GM12891 (cell line): ENCODE data around the gene ETV4.

Experiments used
- DNase-seq: peaks from one replicate; pipeline ENCODE4 v3.0.0; 2011; ENCODE audit warnings: low spot score; ENCODE audit not compliant: insufficient read length
- FAIRE-seq: peaks from 2 replicates; lab custom pipeline; 2011; peaks lifted over from hg19 to GRCh38; lab: Jason Lieb, UNC
- PAX5 ChIP-seq: IDR thresholded peaks from 2 replicates; pipeline ENCODE4 v1.6.1; 2011; ENCODE audit warnings: low read length, moderate library complexity, mild to moderate bottlenecking; ENCODE audit not compliant: insufficient read depth, severe bottlenecking
- POLR2A ChIP-seq: IDR thresholded peaks from 2 replicates; pipeline ENCODE4 v1.6.1; 2011; ENCODE audit warnings: low read depth, low read length, control low read depth
- POLR2AphosphoS5 ChIP-seq: IDR thresholded peaks from 2 replicates; pipeline ENCODE4 v1.6.1; 2011; ENCODE audit warnings: low read depth, low read length, control low read depth
- POU2F2 ChIP-seq: IDR thresholded peaks from 2 replicates; pipeline ENCODE4 v1.6.1; 2011; ENCODE audit warnings: low read depth, mild to moderate bottlenecking, control low read depth, low read length, moderate library complexity
- SPI1 ChIP-seq: IDR thresholded peaks from 2 replicates; pipeline ENCODE4 v1.6.1; 2011; ENCODE audit warnings: low read depth, low read length, control low read depth
- TAF1 ChIP-seq: IDR thresholded peaks from 2 replicates; pipeline ENCODE4 v1.6.1; 2011; ENCODE audit warnings: low read depth, low read length, control low read depth

The ETV4 gene

DNA sequence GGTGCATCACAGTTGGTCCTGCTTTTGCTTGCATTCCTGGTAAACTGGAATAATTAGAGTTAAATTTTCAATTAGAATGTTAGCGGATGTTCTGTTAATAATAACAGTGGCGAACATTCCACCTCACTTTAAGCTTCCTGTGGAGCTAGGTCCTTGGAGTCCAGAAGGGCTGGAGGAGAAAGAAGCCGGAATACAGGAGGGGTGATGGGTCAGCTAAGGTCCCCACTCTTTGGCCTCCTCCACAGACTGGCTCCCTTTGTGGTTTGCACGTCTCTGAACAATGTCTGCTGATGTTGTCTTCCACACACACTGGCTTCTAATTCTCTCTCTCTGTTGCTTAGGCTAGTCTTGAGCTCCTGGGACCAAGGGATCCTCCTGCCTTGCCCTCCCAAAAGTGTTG is 35.0 kb upstream of the ETV4 start:
- FAIRE-seq (no peak), DNase-seq (no peak)
- TF ChIP-seq POU2F2 (no peak), SPI1 (no peak), POLR2A (no peak), POLR2AphosphoS5 (no peak), PAX5 (no peak), TAF1 (no peak)

DNA sequence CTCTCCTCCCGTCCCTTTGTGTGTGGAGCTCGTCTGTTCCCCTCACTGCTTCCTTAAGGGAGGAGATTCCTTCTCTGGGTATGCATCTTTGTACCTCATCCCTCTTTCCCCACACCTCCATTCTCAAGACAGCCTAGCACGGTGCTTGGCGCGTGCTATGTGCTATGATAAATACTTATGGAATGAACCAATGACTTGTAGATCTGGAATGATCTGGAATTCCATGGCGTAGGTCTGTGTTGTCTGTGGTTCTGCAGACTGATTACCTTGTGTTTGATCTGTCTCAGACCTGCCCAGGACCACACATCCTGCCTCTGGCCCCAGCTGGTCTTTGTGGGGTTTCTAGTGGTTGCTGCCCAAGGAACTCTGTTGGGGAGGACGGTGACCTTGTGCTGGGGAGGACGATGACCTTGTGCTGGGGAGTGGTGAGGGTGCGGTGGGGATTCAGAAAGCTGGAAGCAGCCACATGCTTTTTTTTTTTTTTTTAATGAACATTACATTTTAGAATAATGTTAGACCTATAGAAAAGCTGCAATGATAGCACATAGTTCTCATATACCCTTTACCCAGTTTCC is 33.5 kb upstream of the ETV4 start:
- DNase-seq (no peak), FAIRE-seq (no peak)
- TF ChIP-seq POU2F2 (no peak), POLR2A (no peak), SPI1 (no peak), TAF1 (no peak), PAX5 (no peak), POLR2AphosphoS5 (no peak)

DNA sequence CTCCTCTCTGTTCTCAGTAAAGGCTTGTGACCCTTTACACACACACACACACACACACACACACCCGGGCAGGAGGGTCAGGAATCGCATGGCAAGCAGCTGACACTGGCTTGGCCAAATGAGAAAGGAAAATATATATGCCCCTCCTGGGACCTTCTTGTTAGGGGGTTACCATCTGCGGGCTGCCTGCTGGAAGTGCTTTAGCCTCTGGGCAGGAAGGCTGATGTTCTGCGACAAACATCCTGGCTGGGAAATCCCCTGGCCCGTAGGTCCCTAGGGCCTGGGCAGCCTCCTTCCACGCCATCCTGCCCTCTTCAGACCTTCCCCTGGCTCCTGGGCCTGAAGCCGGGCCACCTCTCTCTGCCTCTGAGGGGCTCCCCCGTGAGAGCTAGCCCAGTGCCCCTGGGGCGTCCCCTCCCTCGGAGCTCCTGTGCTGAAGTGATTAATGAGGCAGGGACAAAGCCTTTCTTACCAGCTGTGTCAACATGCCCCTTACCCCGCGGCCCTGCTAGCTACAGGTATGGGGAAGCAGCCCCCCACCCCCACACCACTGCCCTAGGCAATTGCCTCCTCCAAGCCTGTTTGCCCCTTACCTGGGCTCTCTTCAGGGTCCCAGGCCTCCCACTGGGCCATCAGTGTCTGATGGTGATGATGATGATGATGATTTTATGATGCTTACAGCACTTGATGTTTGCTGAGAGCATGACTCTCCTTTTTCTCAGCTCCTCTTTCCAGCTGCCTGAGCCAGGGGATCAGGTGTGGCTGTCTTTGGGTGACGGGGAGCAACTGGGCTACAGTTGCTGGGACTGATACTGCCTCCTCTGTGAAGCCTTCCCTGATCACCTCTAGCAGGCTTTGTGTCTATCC is 32.8 kb upstream of the ETV4 start:
- DNase-seq (no peak), FAIRE-seq (no peak)
- TF ChIP-seq TAF1, result no peak
- no peak for TF ChIP-seq POLR2A
- TF ChIP-seq POLR2AphosphoS5, result no peak
- TF ChIP-seq SPI1, result no peak
- no peak for TF ChIP-seq POU2F2
- no peak for TF ChIP-seq PAX5

DNA sequence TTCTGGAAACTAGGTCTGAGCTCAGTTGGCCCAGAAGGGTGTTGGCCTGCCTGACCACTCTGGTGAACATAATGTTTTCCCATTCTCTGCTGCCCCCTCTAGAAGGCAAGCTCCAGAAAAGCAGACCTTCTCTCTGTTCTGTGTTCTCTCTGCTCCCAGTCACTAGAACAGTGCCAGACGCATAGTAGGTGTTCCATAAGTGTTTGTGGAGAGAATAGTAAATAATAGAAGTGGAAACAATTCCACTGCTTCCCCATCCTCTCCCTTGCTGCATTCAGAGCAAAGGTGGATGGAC is 32.2 kb upstream of the ETV4 start:
- TF ChIP-seq POU2F2 (no peak), PAX5 (no peak), POLR2AphosphoS5 (no peak), TAF1 (no peak), SPI1 (no peak), POLR2A (no peak)
- DNase-seq (no peak), FAIRE-seq (no peak)

DNA sequence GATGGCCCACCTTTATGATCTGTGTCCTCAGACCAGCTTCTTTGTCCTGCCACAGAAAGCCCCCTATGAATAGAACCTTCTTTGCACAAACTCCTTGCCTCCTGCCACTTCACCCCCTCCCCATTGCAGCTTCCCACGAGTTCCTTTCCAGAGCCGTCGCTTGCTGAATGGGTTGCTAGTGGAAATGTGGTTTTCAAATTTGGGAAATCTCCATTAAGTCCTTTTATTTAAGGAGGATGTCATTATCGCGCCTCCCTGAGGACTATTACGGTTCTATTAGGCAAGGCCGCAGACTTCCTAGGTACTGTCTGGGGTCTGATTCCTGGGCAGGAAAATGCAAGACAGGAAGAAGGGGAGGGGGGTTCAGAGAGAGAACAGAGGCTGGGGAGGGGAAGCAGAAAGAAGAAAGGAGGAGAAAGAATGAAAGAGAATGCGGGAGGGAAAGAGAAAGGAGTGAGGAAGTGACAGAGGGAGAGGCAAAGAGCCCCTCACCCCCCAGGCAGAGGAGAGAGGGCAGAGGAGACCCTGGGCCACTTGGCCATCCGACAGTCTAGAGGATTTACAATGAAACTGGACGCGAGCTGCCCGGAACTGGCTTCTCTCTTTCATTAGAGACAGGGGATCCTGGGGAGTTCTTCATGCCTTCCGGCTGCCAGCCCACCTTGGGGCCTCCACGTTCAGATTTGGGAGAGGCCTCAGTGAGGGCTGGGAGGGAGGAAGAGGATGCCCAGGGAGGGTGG is 31.7 kb upstream of the ETV4 start:
- DNase-seq (no peak), FAIRE-seq (no peak)
- TF ChIP-seq SPI1 (no peak), POU2F2 (no peak), POLR2AphosphoS5 (no peak), POLR2A (no peak), PAX5 (no peak), TAF1 (no peak)

DNA sequence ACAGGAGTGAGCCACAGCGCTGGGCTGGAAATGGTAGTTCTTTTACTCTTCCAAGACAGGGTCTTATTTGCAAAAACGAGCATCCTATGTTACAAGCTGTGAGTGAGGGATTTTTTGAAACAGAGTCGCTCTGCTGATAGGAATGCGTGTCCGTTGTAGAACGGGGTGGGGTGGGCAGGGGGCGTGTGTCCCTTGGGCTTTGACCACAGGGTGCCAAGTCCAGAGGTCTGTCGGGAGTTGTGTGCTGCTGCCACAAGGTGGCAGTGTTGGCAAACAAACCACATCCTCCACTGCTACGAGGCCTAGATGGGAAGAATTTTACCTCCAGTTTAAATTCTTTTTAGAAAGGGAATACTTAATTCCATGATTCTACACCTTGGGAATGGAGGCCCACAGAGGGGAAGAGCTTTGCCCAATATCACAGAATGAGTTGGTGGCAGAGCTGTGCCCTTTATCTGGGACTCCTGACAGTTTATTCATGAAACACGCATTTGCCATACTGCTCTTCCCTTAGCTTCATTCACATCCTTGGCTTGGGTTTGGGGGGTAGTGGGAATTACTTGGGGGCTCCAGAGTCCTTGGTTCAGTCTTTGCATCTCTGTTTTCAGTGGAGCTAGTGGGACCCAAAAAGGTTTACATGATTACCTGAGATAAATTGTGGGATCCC is 30.6 kb upstream of the ETV4 start:
- TF ChIP-seq POU2F2 (no peak), PAX5 (no peak), POLR2A (no peak), TAF1 (no peak), SPI1 (no peak), POLR2AphosphoS5 (no peak)
- DNase-seq (peak; percentile 52), FAIRE-seq (peak; percentile 91)

DNA sequence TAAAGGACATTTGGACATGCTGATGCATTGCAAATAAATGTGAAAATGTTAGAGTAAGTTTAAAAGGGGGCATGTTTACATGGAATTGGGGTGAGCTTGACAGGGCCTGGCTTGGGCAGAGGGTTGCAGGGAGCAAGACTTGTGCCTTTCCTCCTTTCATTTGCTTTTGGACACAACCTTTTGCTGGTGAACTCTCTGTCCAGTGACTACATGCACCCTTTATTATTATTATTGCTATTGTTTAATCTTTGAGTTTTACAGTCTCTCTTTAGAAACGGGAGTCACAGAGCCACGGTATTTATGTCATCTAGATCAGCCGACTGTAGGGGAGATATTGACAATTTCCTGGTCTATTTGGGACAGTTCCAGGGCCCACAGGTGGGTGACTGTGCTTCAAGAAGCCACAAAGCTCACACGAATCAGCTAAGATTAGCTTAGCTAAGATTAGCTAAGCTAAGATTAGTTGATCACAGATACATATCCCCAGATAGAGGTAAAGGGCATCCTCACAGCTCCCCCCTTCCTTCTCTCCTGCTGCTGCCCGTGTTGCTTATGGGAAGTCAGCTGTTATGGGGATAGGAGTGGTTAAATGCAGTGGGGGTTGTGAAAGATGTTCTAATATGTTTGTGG is 28.9 kb upstream of the ETV4 start:
- TF ChIP-seq POLR2A (no peak), PAX5 (no peak), TAF1 (no peak), POU2F2 (no peak), POLR2AphosphoS5 (no peak), SPI1 (no peak)
- DNase-seq (no peak), FAIRE-seq (no peak)

DNA sequence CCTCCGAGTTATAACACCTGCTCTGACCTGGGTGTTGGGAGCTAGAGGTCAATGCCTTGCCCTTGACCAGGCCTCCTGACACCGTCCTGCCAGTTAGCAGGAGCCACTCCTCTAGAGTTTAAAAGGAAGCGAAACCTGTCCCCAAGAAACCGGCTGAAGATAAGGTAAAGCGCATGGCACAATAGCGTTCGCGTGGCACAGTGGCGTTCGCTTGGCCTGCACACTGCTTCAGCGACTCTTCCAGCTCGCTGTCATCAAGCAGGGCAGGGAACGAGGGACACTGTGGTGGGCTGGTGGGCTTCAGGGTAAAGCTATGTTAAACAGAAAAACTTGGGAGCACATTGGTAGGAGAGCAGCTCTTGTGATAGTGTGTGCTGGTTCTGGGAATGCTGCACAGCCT is 28.2 kb upstream of the ETV4 start:
- DNase-seq, result no peak
- no peak for FAIRE-seq
- no peak for TF ChIP-seq POU2F2
- no peak for TF ChIP-seq SPI1
- TF ChIP-seq POLR2A, result no peak
- no peak for TF ChIP-seq TAF1
- no peak for TF ChIP-seq POLR2AphosphoS5
- no peak for TF ChIP-seq PAX5

DNA sequence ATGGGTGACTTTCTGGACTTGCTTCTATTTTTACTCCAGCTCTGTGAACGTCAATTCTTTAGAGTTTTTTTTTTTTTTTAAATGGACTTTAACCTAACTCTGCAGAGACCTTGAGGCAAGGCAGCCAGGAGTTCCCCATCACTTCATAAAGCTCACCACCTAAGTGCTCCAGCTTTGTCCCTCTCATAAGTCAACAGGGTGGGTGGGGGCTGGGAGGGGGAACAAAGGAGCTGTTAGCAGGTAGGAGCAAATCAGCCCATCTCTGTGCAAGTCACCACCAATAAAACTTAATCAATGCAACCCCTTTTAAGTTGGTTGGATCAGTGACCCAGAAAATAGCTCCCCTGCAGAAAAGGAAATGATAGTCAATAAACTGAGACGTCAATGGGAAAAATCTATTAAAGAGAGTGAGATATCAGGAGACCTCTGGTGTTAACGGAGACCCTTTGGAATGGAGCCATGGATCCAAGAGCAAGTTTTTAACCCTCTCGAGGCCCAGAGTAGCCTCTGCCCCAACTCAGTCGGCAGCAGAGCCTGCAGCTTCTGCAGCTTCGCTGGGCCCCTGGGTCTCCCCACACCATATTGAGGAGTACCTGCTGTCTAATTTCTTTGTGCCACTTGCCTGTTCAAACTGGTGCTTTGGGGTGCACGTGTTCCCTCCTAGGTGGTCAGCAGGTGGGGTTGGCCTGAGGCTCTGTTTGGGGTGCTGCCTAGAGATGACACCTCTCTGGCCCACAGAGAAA is 27.6 kb upstream of the ETV4 start:
- no peak for FAIRE-seq
- DNase-seq, result no peak
- TF ChIP-seq TAF1 (no peak), POU2F2 (no peak), POLR2A (no peak), SPI1 (no peak), POLR2AphosphoS5 (no peak), PAX5 (no peak)
